Hematopoietic multipotent progenitor cell treated with erythropoietin and hydrocortisone succinate and interleukin-3 and kit ligand, for 6 days (in vitro differentiated cells): ENCODE results near the gene SLC35F6.
A peak's percentile ranks its signal among the peaks of the same experiment; 100 is the strongest.
"Not testable (repeated sequence)": the region's sequence is repeated elsewhere in the genome, so short reads cannot be mapped to it uniquely, and the experiment has no call there.

ENCODE experiments used
- DNase-seq: peaks from one replicate; pipeline ENCODE4 v3.0.0-alpha.2; 2015

The SLC35F6 gene

GRCh38 chr2:26786207-26787028 is 22.3 kb downstream of the SLC35F6 start:
- peak; percentile 53 for DNase-seq

DNA sequence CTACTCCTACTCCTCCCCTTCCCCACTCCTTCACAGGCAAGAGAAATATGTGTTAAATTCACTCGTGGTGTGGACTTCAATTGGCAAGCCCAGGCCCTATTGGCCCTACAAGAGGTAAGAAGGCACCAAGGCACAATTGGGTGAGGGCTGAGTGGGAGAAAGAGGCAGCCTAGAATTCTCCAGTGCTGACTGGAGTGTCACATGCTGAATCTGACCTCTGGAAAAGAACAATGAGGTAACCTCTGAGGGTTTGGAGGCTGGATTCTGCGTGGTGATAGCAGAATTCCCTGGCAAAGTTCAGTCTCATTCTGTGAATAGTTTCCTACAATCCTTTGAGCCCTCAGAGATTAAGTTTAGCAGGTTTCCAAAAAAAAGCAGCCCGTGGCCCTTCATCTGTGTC is 28.6 kb downstream of the SLC35F6 start:
- no peak for DNase-seq

GRCh38 chr2:26793518-26793917 is 29.4 kb downstream of the SLC35F6 start:
- no peak for DNase-seq

DNA sequence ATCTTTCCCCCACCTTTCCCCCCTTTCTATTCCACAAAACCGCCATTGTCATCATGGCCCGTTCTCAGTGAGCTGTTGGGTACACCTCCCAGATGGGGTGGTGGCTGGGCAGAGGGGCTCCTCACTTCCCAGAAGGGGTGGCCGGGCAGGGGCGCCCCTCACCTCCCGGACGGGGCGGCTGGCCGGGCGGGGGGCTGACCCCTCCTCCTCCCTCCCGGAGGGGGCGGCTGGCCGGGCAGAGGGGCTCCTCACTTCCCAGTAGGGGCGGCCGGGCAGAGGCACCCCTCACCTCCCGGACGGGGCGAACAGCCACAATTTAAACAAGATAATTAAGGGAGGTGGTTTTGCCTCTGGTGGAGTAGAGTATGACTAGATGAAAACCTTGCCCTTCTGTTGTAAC is 31.1 kb downstream of the SLC35F6 start:
- not testable (repeated sequence) for DNase-seq

- no peak for DNase-seq
Observed at GRCh38 chr2:26801328-26801727, 37.2 kb downstream of the SLC35F6 start.

- DNase-seq: no peak
Observed at GRCh38 chr2:26801796-26802195, 37.7 kb downstream of the SLC35F6 start.

DNA sequence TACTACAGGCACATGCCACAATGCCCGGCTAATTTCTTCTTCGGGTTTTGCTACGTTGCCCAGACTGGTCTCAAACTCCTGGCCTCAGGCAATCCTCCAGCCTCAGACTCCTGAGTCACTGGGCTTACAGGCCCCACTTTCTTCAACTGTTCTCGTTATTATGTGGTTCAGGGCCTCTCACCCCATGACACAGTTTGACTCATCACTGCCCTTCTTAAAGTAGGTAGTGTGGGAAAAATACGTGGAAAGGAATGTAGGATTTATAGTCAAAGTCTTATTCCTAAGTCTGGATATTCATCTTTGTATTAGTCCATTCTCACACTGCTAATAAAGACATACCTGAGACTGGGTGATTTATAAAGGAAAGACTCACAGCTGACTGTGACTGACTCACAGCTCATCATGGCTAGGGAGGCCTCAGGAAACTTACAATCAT is 41.2 kb downstream of the SLC35F6 start:
- DNase-seq: no peak

- DNase-seq: no peak
Observed at GRCh38 chr2:26807788-26808460, 43.8 kb downstream of the SLC35F6 start.

- DNase-seq: no peak
Observed at GRCh38 chr2:26809211-26809610, 45.1 kb downstream of the SLC35F6 start.

DNA sequence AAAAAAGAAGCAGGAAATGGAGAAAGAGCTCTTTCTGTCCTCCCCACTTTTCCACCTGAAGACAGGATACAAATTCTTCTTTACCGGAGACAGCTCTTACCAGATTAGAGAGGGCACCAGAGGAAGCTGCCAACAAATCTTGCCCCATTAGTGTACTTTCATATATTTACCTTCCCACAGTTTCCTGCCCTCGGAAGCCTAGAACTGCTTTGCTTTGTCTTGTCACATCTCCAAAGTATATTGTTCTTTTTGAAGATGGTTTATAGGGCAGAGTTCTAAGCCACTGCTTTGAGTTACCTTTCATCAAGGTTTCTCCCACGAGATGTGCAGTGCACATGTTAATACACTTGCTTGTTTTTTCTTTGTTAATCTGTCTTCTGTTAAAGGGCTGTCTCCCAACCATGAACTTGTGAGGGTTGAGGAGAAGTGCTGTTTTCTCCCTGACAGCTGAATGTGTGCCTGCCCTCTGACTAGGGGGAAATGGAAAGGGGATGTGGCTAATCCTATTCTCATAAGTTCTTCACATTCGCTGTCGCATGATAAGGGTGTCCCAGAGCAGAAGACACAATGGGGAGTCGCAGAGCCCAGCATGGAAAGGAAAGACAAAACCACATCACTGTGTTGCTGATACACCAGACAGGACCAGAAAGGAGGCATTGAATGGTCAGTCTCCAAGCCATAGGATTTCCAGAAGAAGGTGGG is 45.9 kb downstream of the SLC35F6 start:
- DNase-seq: peak; percentile 41

DNA sequence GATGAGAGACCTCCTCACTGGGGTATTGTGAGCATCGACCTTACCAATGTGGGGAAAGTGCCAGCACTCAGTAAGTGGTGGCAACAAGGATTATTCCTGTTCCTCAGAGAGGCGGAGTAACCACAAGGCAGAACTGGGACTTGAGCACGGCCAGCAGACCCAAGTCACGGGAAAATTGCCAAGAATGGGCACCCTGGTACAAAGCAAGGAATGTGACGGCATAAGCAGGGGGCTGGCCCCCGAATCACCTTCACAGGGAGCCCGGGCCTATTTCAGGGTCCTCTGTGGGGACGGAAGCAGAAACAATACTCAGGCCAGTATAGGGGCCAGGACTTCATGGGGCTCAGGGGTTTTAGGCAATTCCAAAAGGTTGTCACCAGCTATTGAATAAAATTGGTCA is 47.2 kb downstream of the SLC35F6 start:
- DNase-seq: no peak

DNA sequence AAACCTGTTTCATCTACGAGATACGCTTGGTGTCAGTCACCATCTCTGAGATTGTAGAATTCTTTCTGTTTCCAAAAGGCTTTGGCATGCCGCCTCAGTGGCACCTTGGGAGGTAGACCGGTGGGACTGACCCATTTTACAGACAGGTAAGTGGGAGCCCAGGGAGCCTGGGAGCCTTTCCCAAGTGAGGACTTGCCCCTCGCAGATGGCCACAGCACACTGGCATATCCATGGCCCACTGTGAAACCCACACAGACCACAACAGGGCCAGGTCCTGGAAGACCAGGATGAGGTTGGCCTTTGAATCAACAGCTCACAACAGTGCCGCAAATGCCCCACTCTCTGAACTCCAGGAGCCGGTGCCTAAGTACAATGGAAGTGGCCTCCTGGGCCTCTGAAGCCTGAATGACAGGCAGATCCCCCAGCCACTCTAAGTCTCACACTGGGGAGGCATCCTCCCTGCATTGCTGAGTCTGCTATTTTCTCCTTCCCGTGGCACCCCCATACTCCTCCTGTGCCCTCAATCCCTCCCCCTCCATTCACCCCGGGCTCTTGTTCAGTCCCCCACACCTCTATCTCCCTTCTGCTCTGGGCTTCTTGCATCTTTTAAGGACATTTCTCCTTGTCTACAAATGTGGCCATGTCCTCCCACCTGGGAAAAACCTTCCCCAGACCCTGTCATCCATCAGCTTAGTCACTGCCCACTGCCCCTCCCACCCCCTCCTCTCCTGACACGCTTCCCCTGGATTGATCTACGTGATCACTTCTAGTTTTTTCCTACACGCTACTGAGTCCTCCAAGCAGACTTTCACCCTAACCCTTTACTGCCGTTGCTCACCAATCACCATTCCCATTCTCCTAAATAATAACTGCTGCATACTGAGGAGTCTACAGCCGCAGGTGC is 48.0 kb downstream of the SLC35F6 start:
- DNase-seq: no peak

- no peak for DNase-seq
Observed at GRCh38 chr2:26812731-26813130, 48.6 kb downstream of the SLC35F6 start.

GRCh38 chr2:26814072-26814765 is 50.1 kb downstream of the SLC35F6 start:
- DNase-seq: not testable (repeated sequence)

DNA sequence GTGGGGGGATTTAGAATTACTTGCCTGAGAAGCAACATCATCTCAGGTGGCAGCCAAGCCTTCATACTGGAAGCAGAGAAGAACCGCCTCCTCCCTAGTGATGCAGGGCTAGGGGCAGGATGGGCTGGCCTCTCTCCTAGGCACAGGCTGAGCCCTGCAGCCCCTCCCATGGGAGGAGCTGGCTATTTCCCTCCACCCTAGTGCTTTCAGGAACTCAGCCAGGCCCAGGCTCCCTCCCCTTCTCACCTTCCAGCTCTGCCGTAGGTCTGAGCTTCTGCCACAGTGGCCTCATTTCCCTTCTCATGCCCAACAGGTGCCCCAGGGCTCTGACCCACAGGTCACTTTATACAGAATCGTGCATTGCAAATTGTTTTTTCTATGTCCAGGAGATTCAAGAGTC is 52.8 kb downstream of the SLC35F6 start:
- DNase-seq: peak; percentile 56

DNA sequence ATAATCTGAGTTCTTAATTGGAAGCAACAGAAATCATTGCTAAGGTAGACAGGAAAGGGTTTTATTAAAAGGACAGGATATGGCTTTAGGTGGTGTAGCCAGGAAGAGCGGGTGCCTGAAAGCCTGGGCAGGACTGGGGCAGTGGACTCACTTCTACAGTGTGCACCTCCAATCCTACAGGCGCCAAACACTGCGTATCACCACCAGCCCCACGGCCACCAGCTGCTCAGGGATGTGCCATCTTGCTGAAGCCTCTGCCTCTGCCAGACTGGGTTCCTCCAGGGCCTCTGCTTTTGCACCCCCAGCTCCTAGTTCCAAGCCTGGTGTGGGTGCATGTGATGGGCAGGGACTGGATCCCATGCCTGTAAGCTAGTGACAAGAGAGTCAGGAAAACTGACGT is 54.2 kb downstream of the SLC35F6 start:
- no peak for DNase-seq

GRCh38 chr2:26818972-26819371 is 54.9 kb downstream of the SLC35F6 start:
- no peak for DNase-seq

DNA sequence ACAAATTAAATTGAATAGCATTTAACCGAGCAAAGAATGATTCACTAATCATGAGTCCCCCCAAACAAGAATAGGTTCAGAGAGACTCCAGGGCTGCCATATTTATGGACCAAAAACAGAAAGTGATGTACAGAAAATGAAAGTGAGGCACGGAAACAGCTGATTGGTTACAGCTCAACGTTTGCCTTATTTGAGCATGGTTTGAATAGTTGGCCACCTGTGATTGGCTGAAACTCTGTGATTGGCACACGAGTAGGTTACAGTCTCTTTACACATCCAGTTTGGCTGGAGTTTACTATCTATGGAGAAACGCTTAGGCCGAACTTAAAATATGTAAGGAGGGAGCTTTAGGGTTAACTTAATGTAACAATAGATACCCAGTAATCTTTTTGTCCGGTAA is 56.8 kb downstream of the SLC35F6 start:
- no peak for DNase-seq

DNA sequence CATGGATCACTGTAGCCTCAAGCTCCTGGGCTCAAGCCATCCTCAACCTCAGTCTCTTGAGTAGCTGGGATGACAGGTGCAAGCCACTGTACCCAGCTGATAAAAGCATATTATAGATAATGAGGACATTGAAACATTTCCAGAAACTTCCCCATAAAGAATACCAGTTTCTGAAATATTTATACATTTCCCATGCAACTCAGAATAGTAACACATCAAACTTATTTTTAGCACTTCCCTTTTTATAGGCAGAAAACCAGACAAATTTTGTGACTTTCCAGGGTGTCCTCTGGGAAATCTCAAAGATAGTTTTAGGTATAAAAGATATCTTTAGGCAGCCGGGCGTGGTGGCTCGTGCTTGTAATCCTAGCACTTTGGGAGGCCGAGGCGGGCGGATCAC is 58.8 kb downstream of the SLC35F6 start:
- no peak for DNase-seq
